Lung (tissue), 12 donors: ENCODE results near the gene ARHGAP28. TPM values are rescaled to one million over a fixed set of nuclear protein-coding genes. Genes with fewer than 3 reads are reported as not detected.

Experiments
- ATAC-seq: fragments of 200-7000 bp; cut with Tn5 transposase; one replicate; pipeline ENCODE4 v1.9.1; 2020; ENCODE audit warnings: moderate number of reproducible peaks; ENCODE audit not compliant: insufficient read depth, low FRiP score
- DNase-seq, 3 donors: peaks; one replicate each; pipeline ENCODE4 v3.0.0-alpha.2; 2013 to 2017
- H3K27ac ChIP-seq, 2 donors: one replicate each; pipeline ENCODE4 v1.5.1; 2013; ENCODE audit warnings: mild to moderate bottlenecking in 2 of 2, moderate library complexity in 2 of 2, control low read depth in 1 of 2, inconsistent platforms in 1 of 2, low read depth in 1 of 2, low read length in 1 of 2
- H3K27me3 ChIP-seq, 3 donors: one replicate each; pipeline ENCODE4 v1.5.1; 2013; ENCODE audit warnings: low read length in 2 of 3; ENCODE audit not compliant: control insufficient read depth in 3 of 3, insufficient read depth in 3 of 3
- H3K36me3 ChIP-seq, 4 donors: one replicate each; pipeline ENCODE4 v1.5.1; 2013; ENCODE audit warnings: low read length in 4 of 4, mild to moderate bottlenecking in 1 of 4, moderate library complexity in 1 of 4; ENCODE audit not compliant: control insufficient read depth in 4 of 4, insufficient read depth in 4 of 4
- H3K4me1 ChIP-seq, 5 donors: one replicate each; pipeline ENCODE4 v1.5.1; 2013; ENCODE audit warnings: low read length in 5 of 5, mild to moderate bottlenecking in 2 of 5, moderate library complexity in 1 of 5; ENCODE audit not compliant: control insufficient read depth in 5 of 5, insufficient read depth in 5 of 5
- H3K4me3 ChIP-seq: one replicate; pipeline ENCODE4 v1.5.1; 2013; ENCODE audit warnings: mild to moderate bottlenecking, control low read depth, moderate library complexity
- H3K9ac ChIP-seq, 2 donors: one replicate each; pipeline ENCODE4 v1.5.1; 2013; ENCODE audit warnings: low read length in 2 of 2, control low read depth in 1 of 2; ENCODE audit not compliant: insufficient read depth in 1 of 2
- H3K9me3 ChIP-seq, 4 donors: one replicate each; pipeline ENCODE4 v1.5.1; 2013; ENCODE audit warnings: low read length in 3 of 4, mild to moderate bottlenecking in 1 of 4, moderate library complexity in 1 of 4; ENCODE audit not compliant: control insufficient read depth in 4 of 4, insufficient read depth in 3 of 4
- CTCF ChIP-seq: IDR thresholded peaks from 2 replicates; pipeline ENCODE4 v1.5.1; 2012; ENCODE audit warnings: mild to moderate bottlenecking; ENCODE audit errors: control extremely low read depth, extremely low read depth
- WGBS, 2 donors: extraction: QIAGEN DNeasy Blood & Tissue Kit; methylation state at CpG; one replicate each; pipeline ENCODE4 v1.1.7; 2013; 5-methylcytosine and 5-hydroxymethylcytosine counted together
- polyA plus RNA-seq, 2 donors: library from polyadenylated mRNA; stranded (reverse); fragments of 200-250 nt; gene quantifications; one replicate each; pipeline ENCODE4 v1.2.1, GENCODE V29; 2013
- total RNA-seq, 2 donors: library from RNA; depleted of rRNA in 1 of 2; stranded (reverse); fragments of >200 nt in 1 of 2; gene quantifications; one replicate each; pipeline ENCODE4 v1.2.1, GENCODE V29; 2014 to 2021
- donor health status: control.
- donor health status: control.
- donor health status: Bipolar disorder and iron deficiency.
- donor health status: healthy.
- donor health status: DM: yes; HTN: yes; CAD: no.

The ARHGAP28 gene
- total and polyA plus RNA-seq, 4 donors, result 1.4 to 123 (median 5.6) TPM

DNA sequence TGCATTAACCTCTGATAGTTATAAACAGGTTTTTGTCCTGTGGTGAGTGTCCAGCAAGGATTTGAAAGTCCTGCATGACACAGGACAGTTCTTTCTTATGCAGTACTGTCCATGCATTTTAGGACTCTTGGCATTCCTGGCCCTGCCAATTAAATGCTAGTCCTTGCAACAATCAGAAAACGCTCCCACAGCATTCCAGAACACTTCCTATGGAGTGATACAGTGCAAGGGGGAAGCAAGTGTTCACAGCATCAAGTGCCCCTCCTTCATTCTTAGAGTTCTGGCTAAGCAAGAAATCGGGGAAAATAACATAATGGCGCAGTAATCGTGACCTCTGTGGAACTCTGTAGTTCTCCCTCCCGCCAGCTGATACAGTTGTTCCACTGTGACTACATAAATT is 62.9 kb downstream of the ARHGAP28 start:
- no peak for TF ChIP-seq CTCF
- H3K9me3 ChIP-seq, result no peaks in the 10 kb centered on the region
- no peak overlapping the region for H3K4me3 ChIP-seq
- H3K27me3 ChIP-seq, result no peaks in the 10 kb centered on the region
- H3K9ac ChIP-seq, result no peak overlapping the region
- H3K36me3 ChIP-seq, result peaks cover 0 to 33% (median 7%) of the 10 kb centered on the region in 4 donors
- peaks cover 0 to 40% (median 11%) of the 10 kb centered on the region in 5 donors for H3K4me1 ChIP-seq
- H3K27ac ChIP-seq, result no peak overlapping the region
- no peak for ATAC-seq
- 74 to 81% methylated on average over 5 of the region's 5 CpGs for WGBS, 2 donors
- no peak for DNase-seq

- DNase-seq (no peak), ATAC-seq (no peak)
- 88% methylated on average over 5 of the region's 5 CpGs for WGBS, 2 donors
- Histone ChIP-seq H3K4me3 (no peak overlapping the region), H3K9ac (no peak overlapping the region), H3K27me3 (no peaks in the 10 kb centered on the region), H3K9me3 (no peaks in the 10 kb centered on the region), H3K36me3 (peaks cover 0 to 27% (median 5%) of the 10 kb centered on the region in 4 donors), H3K27ac (no peak overlapping the region), H3K4me1 (peaks cover 0 to 41% (median 11%) of the 10 kb centered on the region in 5 donors)
- no peak for TF ChIP-seq CTCF
Observed at GRCh38 chr18:6793455-6793854, 63.9 kb downstream of the ARHGAP28 start.

- ATAC-seq (no peak), DNase-seq (no peak)
- Histone ChIP-seq H3K27ac (no peak overlapping the region), H3K4me1 (peaks cover 0 to 41% (median 11%) of the 10 kb centered on the region in 5 donors), H3K36me3 (peaks cover 0 to 27% (median 4%) of the 10 kb centered on the region in 4 donors), H3K9ac (no peak overlapping the region), H3K9me3 (no peaks in the 10 kb centered on the region), H3K27me3 (no peaks in the 10 kb centered on the region), H3K4me3 (no peak overlapping the region)
- TF ChIP-seq CTCF, result no peak
- 83 to 86% methylated on average over 2 of the region's 2 CpGs for WGBS, 2 donors
Observed at GRCh38 chr18:6793986-6794385, 64.5 kb downstream of the ARHGAP28 start.

DNA sequence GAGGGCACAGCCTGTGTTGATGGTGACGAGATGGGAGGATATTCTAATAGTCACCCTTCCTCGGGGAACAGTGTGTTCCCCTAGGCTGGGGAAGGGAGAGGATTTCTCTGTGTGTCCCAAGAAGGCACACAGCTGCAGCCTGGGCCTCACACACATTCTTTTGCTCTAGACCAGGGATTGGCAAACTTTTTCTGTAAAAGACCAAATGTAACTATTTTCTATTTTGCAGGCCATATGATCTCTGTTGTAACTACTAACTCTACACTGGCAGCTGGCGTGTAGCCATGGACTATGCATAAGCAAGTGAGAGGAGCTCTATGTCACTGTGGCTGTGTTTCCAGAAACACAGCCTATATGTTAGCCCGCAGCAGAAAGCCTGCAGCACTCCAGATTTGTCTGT is 65.8 kb downstream of the ARHGAP28 start:
- Histone ChIP-seq H3K9me3 (no peaks in the 10 kb centered on the region), H3K27me3 (no peaks in the 10 kb centered on the region), H3K27ac (peak overlapping the region in 1 of 2 donors; percentile 56), H3K4me3 (no peak overlapping the region), H3K36me3 (peaks cover 0 to 27% (median 2%) of the 10 kb centered on the region in 4 donors), H3K4me1 (peaks cover 0 to 41% (median 11%) of the 10 kb centered on the region in 5 donors), H3K9ac (peak overlapping the region in 1 of 2 donors; percentile 48)
- ATAC-seq (no peak), DNase-seq (peak; percentile 81 to 95 (median 94))
- WGBS, 2 donors, result 77 to 78% methylated on average over 4 of the region's 4 CpGs
- TF ChIP-seq CTCF, result no peak
